IPS-15b (cell line): ENCODE data around the gene B9D2.
"Not testable (repeated sequence)": the region's sequence is repeated elsewhere in the genome, so short reads cannot be mapped to it uniquely, and the experiment has no call there.

Experiments
- H3K27me3 ChIP-seq: one replicate; pipeline ENCODE4 v1.6.1; 2013; ENCODE audit warnings: low read length; ENCODE audit not compliant: control insufficient read depth, insufficient read depth
- H3K36me3 ChIP-seq: one replicate; pipeline ENCODE4 v1.6.1; 2013; ENCODE audit warnings: low read length; ENCODE audit not compliant: control insufficient read depth, insufficient read depth
- H3K4me1 ChIP-seq: one replicate; pipeline ENCODE4 v1.6.1; 2013; ENCODE audit warnings: mild to moderate bottlenecking, low read length; ENCODE audit not compliant: control insufficient read depth, insufficient read depth
- H3K4me3 ChIP-seq: one replicate; pipeline ENCODE4 v1.5.1; 2013; ENCODE audit warnings: low read depth, low read length
- H3K9ac ChIP-seq: one replicate; pipeline ENCODE4 v1.6.1; 2013; ENCODE audit warnings: low read depth, mild to moderate bottlenecking, low read length
- H3K9me3 ChIP-seq: one replicate; pipeline ENCODE4 v1.6.1; 2013; ENCODE audit warnings: mild to moderate bottlenecking, low read length; ENCODE audit not compliant: control insufficient read depth, insufficient read depth

B9D2 gene

GRCh38 chr19:41381536-41381935, 17.6 kb upstream of the B9D2 start:
- not testable (repeated sequence) for H3K4me3 ChIP-seq, H3K27me3 ChIP-seq, H3K9ac ChIP-seq, H3K4me1 ChIP-seq, H3K36me3 ChIP-seq, H3K9me3 ChIP-seq

DNA sequence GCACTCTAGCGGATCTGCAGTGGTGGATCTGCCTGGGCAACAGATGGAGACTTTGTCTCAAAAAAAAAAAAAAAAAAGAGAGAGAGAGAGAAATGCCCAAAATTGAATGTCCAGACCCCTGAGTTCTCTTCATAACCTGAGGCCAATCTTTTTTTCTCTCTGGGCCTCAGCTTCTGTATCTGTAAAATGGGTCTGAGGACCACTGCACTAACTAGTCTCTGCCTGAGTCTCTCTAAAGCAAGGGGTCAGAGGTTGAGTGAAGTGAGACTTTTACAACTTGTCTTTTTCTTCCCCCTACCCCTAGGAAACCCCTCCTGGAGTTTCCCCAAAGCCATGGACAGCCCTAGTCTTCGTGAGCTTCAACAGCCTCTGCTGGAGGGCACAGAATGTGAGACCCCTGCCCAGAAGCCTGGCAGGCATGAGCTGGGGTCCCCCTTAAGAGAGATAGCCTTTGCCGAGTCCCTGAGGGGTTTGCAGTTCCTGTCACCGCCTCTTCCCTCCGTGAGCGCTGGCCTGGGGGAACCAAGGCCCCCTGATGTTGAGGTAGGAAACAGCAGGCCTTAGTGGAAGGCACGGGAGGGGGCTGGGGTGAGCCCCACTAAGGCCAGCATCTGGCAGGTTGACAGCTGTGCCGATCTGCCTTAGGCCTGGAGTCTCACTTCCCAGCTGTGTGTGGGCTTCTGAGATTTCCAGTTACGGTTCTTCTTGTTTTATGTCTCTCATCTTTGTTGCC, 14.2 kb upstream of the B9D2 start:
- Histone ChIP-seq H3K4me3 (no peak overlapping the region), H3K9me3 (no peaks in the 10 kb centered on the region), H3K4me1 (peaks cover 2% of the 10 kb centered on the region), H3K27me3 (peaks cover 5% of the 10 kb centered on the region), H3K9ac (no peak overlapping the region), H3K36me3 (no peaks in the 10 kb centered on the region)

DNA sequence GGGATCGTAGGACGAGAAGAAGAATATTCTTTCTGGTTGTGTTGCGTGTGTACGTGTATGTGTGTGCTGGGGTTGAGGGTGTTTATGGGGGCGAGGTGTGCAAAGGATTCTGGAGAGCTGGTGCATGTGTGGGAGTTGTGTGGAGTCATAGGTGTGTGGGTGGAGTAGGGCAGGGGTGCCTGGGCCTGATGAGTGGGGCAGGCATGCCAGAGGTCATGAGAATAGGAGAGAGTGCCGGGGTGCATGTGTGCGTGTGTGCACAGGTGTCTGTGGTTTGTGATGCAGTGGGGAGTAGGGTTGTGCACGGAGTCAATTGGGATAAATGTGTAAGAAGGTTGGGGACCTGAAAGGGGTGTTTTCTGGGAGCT, 13.0 kb upstream of the B9D2 start:
- Histone ChIP-seq H3K4me3 (peak overlapping the region; percentile 81), H3K27me3 (peaks cover 5% of the 10 kb centered on the region)

DNA sequence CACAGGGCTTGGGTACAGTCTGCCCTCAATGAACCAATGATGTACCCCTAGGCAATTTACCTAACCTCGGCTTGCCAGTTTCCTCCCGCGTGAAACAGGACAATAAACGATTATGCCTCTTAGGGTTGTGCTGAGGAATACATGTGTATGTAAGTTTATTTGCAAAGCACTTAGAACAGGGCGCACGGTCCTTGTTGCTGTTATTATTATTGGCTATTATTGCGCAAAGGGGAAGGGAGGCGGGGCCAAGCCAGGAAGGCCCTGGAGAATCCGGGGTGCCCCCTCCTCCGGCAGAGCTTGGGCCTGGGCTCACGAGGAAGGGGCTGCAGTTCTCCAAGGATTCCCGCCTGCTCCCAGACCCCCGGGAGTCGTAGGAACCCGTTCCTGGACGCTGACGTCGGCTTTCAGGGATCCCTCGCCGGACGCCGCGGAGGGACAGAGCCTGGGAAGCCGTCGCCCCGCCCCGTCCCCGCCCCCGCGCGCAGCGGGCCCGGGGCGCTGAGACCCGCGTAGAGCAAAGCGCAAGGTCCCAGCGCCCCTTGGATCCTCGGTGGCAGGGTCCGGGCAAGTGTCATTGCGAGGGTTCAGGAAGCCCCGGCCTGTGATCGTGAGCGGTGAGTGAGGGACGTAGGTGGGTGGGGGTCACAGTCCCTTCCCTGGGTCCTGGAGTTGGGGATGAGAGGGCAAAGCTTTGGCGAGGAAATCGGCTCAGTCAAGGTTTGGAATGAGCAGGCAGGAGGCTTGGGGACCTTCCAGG, 12.5 kb upstream of the B9D2 start, which contains the start of gene TMEM91:
Gene TMEM91 (plus strand): TSS at position 293 of the 757 bp plus-strand sequence. CDS start 1,777 bp downstream, outside the sequence.
- Histone ChIP-seq H3K27me3 (peaks cover 5% of the 10 kb centered on the region), H3K4me1 (peaks cover 2% of the 10 kb centered on the region), H3K9ac (peak within 1 kb of the TSS; percentile 38), H3K9me3 (no peaks in the 10 kb centered on the region), H3K4me3 (peak within 1 kb of the TSS; percentile 81), H3K36me3 (no peaks in the 10 kb centered on the region)

More for the DNA sequence above, 13.0 kb upstream of the B9D2 start:
- Histone ChIP-seq H3K9me3 (no peaks in the 10 kb centered on the region), H3K9ac (peak overlapping the region; percentile 2), H3K4me1 (peaks cover 2% of the 10 kb centered on the region), H3K36me3 (no peaks in the 10 kb centered on the region)

DNA sequence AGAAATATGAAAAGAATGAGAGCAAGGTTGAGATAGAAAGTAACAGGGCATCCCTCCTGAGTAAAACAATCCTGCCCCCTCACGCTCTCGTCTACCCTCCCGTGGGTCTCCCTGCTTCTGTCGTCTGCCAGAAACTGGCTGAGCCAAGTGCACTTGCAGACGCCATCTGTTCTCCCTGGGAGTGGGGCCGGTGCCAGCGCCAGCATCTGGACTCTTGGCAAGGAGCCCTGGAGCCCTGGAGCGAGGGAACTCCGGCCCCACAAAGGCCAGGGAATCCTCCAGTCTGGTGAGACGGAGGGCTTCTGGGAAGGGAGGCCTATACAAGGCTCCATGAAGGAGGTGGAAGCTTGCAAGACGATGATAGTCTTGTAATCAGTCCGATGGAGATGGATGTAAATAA, 10.0 kb upstream of the B9D2 start:
- peaks cover 5% of the 10 kb centered on the region for H3K27me3 ChIP-seq
- H3K9ac ChIP-seq, result no peak overlapping the region
- H3K9me3 ChIP-seq, result no peaks in the 10 kb centered on the region
- H3K36me3 ChIP-seq, result no peaks in the 10 kb centered on the region
- peaks cover 2% of the 10 kb centered on the region for H3K4me1 ChIP-seq
- H3K4me3 ChIP-seq, result no peak overlapping the region

DNA sequence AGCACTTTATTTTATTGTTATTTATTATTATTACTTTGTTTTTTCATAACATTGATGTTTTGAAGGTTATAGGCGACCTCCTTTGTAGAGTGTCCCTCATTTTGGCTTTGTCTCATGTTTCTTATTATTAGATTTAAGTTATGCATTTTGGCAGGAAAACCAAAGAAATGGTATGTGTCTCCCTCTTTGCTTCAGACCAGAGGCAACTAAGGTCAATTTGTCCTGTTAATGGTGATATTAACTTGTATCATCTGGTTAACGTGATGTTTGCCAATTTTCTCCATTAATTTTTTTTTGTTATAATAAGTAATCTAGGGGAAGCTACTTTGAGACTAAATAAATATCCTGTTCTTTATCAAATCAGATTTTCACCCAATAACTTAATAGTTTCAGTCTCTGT, 8.6 kb upstream of the B9D2 start:
- H3K9ac ChIP-seq, result no peak overlapping the region

DNA sequence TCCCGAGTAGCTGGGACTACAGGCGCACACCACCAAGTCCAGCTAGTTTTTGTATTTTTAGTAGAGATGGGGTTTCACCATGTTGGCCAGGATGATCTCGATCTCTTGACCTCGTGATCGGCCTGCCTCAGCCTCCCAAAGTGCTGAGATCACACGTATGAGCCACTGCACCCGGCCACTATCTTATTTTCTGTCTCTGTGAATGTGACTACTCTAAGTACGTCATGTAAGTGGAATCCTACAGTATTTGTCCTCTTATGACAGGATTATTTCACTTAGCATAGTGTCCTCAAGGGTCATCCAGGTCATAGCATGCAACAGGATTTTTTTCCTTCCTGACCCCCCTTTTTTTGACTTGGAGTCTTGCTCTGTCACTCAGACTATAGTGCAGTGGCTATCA, 7.6 kb upstream of the B9D2 start:
- Histone ChIP-seq H3K4me3 (no peak overlapping the region), H3K9me3 (no peaks in the 10 kb centered on the region), H3K27me3 (no peaks in the 10 kb centered on the region), H3K4me1 (no peaks in the 10 kb centered on the region), H3K36me3 (no peaks in the 10 kb centered on the region), H3K9ac (no peak overlapping the region)

More for the DNA sequence above, 8.6 kb upstream of the B9D2 start:
- H3K36me3 ChIP-seq, result no peaks in the 10 kb centered on the region
- peaks cover 5% of the 10 kb centered on the region for H3K27me3 ChIP-seq
- H3K4me3 ChIP-seq, result no peak overlapping the region
- H3K9me3 ChIP-seq, result no peaks in the 10 kb centered on the region
- no peaks in the 10 kb centered on the region for H3K4me1 ChIP-seq

DNA sequence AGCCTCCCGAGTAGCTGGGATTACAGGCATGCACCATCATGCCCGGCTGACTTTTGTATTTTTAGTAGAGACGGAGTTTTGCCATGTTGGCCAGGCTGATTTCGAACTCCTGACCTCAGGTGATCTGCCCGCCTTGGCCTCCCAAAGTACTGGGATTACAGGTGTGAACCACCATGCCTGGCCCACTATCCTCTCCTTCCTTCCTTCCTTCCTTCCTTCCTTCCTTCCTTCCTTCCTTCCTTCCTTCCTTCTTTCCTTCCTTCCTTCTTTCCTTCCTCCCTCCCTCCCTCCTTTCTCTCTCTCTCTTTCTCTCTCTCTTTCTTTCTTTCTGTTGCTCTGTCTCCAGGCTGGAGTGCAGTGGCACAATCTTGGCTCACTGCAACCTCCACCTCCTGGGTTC, 7.2 kb upstream of the B9D2 start:
- H3K27me3 ChIP-seq, H3K4me3 ChIP-seq, H3K9me3 ChIP-seq, H3K9ac ChIP-seq, H3K36me3 ChIP-seq, H3K4me1 ChIP-seq: not testable (repeated sequence)

DNA sequence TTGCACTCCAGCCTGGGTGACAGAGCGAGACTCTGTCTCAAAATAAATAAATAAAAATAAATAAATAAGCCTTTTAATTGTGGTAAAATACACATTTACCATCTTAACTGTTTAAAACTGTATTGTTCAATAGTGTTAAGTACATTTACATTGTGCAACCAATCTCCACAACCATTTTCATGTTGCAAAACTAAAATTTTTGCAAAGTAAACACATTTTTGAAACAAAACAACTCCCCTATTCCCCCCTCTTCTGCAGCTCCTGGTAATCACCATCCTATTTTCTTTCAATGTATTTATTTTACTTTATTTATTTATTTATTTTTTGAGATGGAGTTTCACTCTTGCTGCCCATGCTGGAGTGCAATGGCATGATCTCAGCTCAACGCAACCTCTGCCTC, 5.8 kb upstream of the B9D2 start:
- Histone ChIP-seq H3K9ac (no peak overlapping the region), H3K27me3 (no peaks in the 10 kb centered on the region), H3K36me3 (no peaks in the 10 kb centered on the region), H3K4me1 (peaks cover under 1% of the 10 kb centered on the region), H3K4me3 (no peak overlapping the region), H3K9me3 (no peaks in the 10 kb centered on the region)

DNA sequence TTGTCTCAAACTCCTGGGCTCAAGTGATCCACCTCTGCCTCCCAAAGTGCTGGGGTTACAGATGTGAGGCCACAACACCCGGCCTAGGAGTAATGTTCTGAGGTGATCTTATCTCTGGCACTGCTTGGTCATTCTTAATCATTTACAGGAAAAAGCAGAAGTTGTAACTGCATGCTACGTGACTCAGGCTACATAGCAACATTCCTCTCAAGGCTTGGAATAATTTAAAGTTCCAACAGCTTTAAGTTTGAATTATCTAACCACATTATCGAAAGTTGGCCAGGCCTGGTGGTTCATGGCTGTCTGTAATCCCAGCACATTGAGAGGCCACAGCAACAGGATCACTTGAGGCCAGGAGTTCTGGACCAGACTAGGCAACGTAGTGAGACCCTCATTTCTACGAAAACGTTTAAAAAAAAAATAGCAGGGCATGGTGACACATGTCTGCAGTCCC, 3.9 kb upstream of the B9D2 start:
- no peaks in the 10 kb centered on the region for H3K36me3 ChIP-seq
- peaks cover 4% of the 10 kb centered on the region for H3K4me1 ChIP-seq
- H3K9me3 ChIP-seq, result no peaks in the 10 kb centered on the region
- no peak overlapping the region for H3K4me3 ChIP-seq
- no peak overlapping the region for H3K9ac ChIP-seq
- no peaks in the 10 kb centered on the region for H3K27me3 ChIP-seq

- H3K27me3 ChIP-seq, result no peaks in the 10 kb centered on the region
Observed at GRCh38 chr19:41366089-41366488, 2.1 kb upstream of the B9D2 start.

More at GRCh38 chr19:41366089-41366488, 2.1 kb upstream of the B9D2 start:
- H3K36me3 ChIP-seq, result no peaks in the 10 kb centered on the region
- H3K4me3 ChIP-seq, result no peak overlapping the region
- peaks cover 4% of the 10 kb centered on the region for H3K4me1 ChIP-seq
- H3K9me3 ChIP-seq, result no peaks in the 10 kb centered on the region
- H3K9ac ChIP-seq, result no peak overlapping the region
